Fibroblast of lung (primary cell): ENCODE data around the gene TSPAN16. TPM values are rescaled to one million over a fixed set of nuclear protein-coding genes. Genes with fewer than 3 reads are reported as not detected.

Experiments used
- DNase-seq, 2 donors: peaks; one replicate each; pipeline versions ENCODE4 v3.0.0 to v3.0.0-alpha.2; 2010; ENCODE audit warnings: low read depth in 2 of 2
- H2AFZ ChIP-seq: 2 replicates; pipeline ENCODE4 v1.5.1; 2012; ENCODE audit warnings: low read length, control low read depth, inconsistent platforms
- H3K27ac ChIP-seq: 2 replicates; pipeline ENCODE4 v1.5.1; 2011; ENCODE audit warnings: low read length, control low read depth; ENCODE audit not compliant: insufficient read depth
- H3K27me3 ChIP-seq: 2 replicates; pipeline ENCODE4 v1.5.1; 2011; ENCODE audit warnings: mild to moderate bottlenecking, low read length; ENCODE audit not compliant: control insufficient read depth, insufficient read depth
- H3K36me3 ChIP-seq: 2 replicates; pipeline ENCODE4 v1.5.1; 2011; ENCODE audit warnings: low read length; ENCODE audit not compliant: control insufficient read depth, insufficient read depth
- H3K4me1 ChIP-seq: 2 replicates; pipeline ENCODE4 v1.5.1; 2011; ENCODE audit warnings: low read length; ENCODE audit not compliant: control insufficient read depth, insufficient read depth; ENCODE audit errors: extremely low read depth
- H3K4me2 ChIP-seq: 2 replicates; pipeline ENCODE4 v1.5.1; 2011; ENCODE audit warnings: low read length, control low read depth; ENCODE audit not compliant: insufficient read depth; ENCODE audit errors: extremely low read depth
- H3K4me3 ChIP-seq, 4 experiments: fragments of 200-600 bp in 1 of 4; sonication (generic) in 1 of 4; replicated peaks in 1 of 4; 2 replicates each; pipeline ENCODE4 v1.5.1; 2011 to 2016; ENCODE audit warnings: low read length in 4 of 4, low read depth in 3 of 4, mild to moderate bottlenecking in 3 of 4, control low read depth in 2 of 4, inconsistent platforms in 1 of 4, mixed read lengths in 1 of 4; ENCODE audit not compliant: insufficient read depth in 1 of 4; ENCODE audit errors: control extremely low read depth in 1 of 4
- H3K79me2 ChIP-seq: 2 replicates; pipeline ENCODE4 v1.5.1; 2012; ENCODE audit warnings: mild to moderate bottlenecking, low read length, inconsistent platforms; ENCODE audit not compliant: control insufficient read depth, insufficient read depth
- H3K9ac ChIP-seq: 2 replicates; pipeline ENCODE4 v1.5.1; 2011; ENCODE audit warnings: mild to moderate bottlenecking, low read length, control low read depth; ENCODE audit not compliant: insufficient read depth
- H3K9me3 ChIP-seq: 2 replicates; pipeline ENCODE4 v1.5.1; 2012; ENCODE audit warnings: low read depth, low read length; ENCODE audit not compliant: control insufficient read depth, insufficient read depth
- H4K20me1 ChIP-seq: 2 replicates; pipeline ENCODE4 v1.5.1; 2011; ENCODE audit warnings: low read length; ENCODE audit not compliant: control insufficient read depth, insufficient read depth; ENCODE audit errors: extremely low read depth
- CTCF ChIP-seq, 2 donors: IDR thresholded peaks in 1 of 2; conservative IDR thresholded peaks in 1 of 2; 1 replicate in 1 of 2; 2 replicates in 1 of 2; pipeline ENCODE4 v1.5.1; 2011 to 2012; ENCODE audit warnings: low read length in 2 of 2, control low read depth in 1 of 2, inconsistent platforms in 1 of 2, low read depth in 1 of 2, mild to moderate bottlenecking in 1 of 2
- EZH2 ChIP-seq: IDR thresholded peaks from 2 replicates; pipeline ENCODE4 v1.5.1; 2012; ENCODE audit warnings: low read length, control low read depth, mild to moderate bottlenecking; ENCODE audit errors: missing control alignments
- polyA plus RNA-seq, 2 donors: library from polyadenylated mRNA; depleted of rRNA in 1 of 2; stranded (reverse) in 1 of 2; unstranded in 1 of 2; fragments of >200 nt; gene quantifications; 2 replicates each; pipeline ENCODE4 v1.2.1, GENCODE V29; 2011 to 2012; ENCODE audit warnings: missing spikeins in 1 of 2
- total RNA-seq: library from RNA; depleted of rRNA; stranded (reverse); fragments of >200 nt; gene quantifications from 2 replicates; pipeline ENCODE4 v1.2.1, GENCODE V29; 2014

The TSPAN16 gene
- total and polyA plus RNA-seq, 2 donors (not counting 1 experiment from before 2014, with no cell fraction given), result not detected

- Histone ChIP-seq H3K4me2 (no peak overlapping the region), H3K4me1 (peaks cover 14% of the 10 kb centered on the region), H3K27ac (no peak overlapping the region), H2AFZ (no peak overlapping the region), H3K27me3 (no peaks in the 10 kb centered on the region), H4K20me1 (no peaks in the 10 kb centered on the region), H3K4me3 (no peak overlapping the region), H3K36me3 (no peaks in the 10 kb centered on the region), H3K79me2 (no peaks in the 10 kb centered on the region), H3K9me3 (no peaks in the 10 kb centered on the region), H3K9ac (no peak overlapping the region)
- TF ChIP-seq EZH2 (no peak), CTCF (conservative IDR thresholded peaks at IDR 0.05 in 1 of 2, IDR thresholded peaks at IDR 0.05 in 1 of 2; ENCODE audit: low read depth in 1 of 2, low read length in 2 of 2) (no peak)
- DNase-seq, result no peak
Observed at GRCh38 chr19:11324748-11325389, 28.9 kb downstream of the TSPAN16 start.

DNA sequence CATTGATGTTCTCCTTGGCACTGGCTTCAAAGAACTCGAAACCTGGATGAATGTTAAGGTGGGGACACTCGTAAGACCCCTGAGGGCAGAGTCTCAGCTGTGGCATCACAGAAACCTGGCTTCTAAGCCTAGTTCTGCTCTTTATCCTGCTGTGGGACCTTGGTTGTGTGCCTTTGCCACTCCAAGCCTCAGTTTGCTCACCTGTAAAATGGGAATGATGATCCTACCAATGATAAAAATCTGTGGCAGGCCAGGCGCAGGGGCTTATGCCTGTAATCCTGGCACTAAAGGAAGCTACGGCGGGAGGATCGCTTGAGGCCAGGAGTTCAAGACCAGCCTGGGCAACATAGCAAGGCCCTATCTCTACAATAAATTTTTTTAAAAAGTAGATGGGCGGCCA is 29.6 kb downstream of the TSPAN16 start:
- TF ChIP-seq CTCF (conservative IDR thresholded peaks at IDR 0.05 in 1 of 2, IDR thresholded peaks at IDR 0.05 in 1 of 2; ENCODE audit: low read depth in 1 of 2, low read length in 2 of 2) (no peak), EZH2 (no peak)

DNA sequence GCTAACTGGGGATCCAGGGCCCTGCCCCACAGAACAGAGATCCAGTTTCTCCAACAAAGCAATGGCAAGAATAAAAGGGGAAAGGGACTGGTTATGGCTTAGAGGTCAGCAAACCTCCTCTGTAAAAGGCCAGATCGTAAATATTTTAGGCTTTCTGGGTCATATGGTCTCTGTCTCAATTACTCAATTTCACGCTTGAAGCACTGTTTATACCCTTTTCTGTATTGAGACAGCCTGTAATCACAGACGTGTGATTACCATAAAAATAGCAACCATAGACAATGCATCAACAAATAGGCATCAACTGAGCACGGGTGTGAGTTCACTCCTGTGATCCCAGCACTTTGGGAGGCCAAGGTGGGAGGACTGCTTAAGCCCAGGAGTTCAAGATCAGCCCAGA is 34.2 kb downstream of the TSPAN16 start:
- Histone ChIP-seq H4K20me1 (no peaks in the 10 kb centered on the region), H3K4me1 (no peaks in the 10 kb centered on the region), H2AFZ (no peak overlapping the region), H3K9ac (no peak overlapping the region), H3K27me3 (no peaks in the 10 kb centered on the region), H3K9me3 (no peaks in the 10 kb centered on the region), H3K27ac (no peak overlapping the region), H3K4me3 (no peak overlapping the region), H3K79me2 (no peaks in the 10 kb centered on the region), H3K36me3 (no peaks in the 10 kb centered on the region), H3K4me2 (no peak overlapping the region)
- TF ChIP-seq CTCF (conservative IDR thresholded peaks at IDR 0.05 in 1 of 2, IDR thresholded peaks at IDR 0.05 in 1 of 2; ENCODE audit: low read depth in 1 of 2, low read length in 2 of 2), result no peak
- no peak for TF ChIP-seq EZH2
- DNase-seq, result no peak

More for the DNA sequence above, 29.6 kb downstream of the TSPAN16 start:
- no peaks in the 10 kb centered on the region for H3K27me3 ChIP-seq
- H3K36me3 ChIP-seq, result no peaks in the 10 kb centered on the region
- H3K9ac ChIP-seq, result no peak overlapping the region
- H4K20me1 ChIP-seq, result no peaks in the 10 kb centered on the region
- H3K4me2 ChIP-seq, result no peak overlapping the region
- no peaks in the 10 kb centered on the region for H3K79me2 ChIP-seq
- H3K4me1 ChIP-seq, result peaks cover 14% of the 10 kb centered on the region
- H3K4me3 ChIP-seq, result no peak overlapping the region
- no peak overlapping the region for H2AFZ ChIP-seq
- H3K9me3 ChIP-seq, result no peaks in the 10 kb centered on the region
- H3K27ac ChIP-seq, result no peak overlapping the region
- DNase-seq, result no peak
